Ishikawa (cell line): ENCODE results near the gene LATS1.

Experiments
- CEBPB ChIP-seq: IDR thresholded peaks from 2 replicates; pipeline ENCODE4 v1.6.1; 2012
- CREB1 ChIP-seq: IDR thresholded peaks from 2 replicates; pipeline ENCODE4 v1.6.1; 2012; ENCODE audit warnings: low read depth
- EGR1 ChIP-seq: IDR thresholded peaks from 2 replicates; pipeline ENCODE4 v1.6.1; 2012
- EP300 ChIP-seq: IDR thresholded peaks from 2 replicates; pipeline ENCODE4 v1.6.1; 2012; ENCODE audit warnings: borderline replicate concordance
- FOXM1 ChIP-seq: IDR thresholded peaks from 2 replicates; pipeline ENCODE4 v1.6.1; 2012; ENCODE audit warnings: low read depth, borderline replicate concordance
- NFIC ChIP-seq: IDR thresholded peaks from 2 replicates; pipeline ENCODE4 v1.6.1; 2012
- RAD21 ChIP-seq: IDR thresholded peaks from 2 replicates; pipeline ENCODE4 v1.6.1; 2012; ENCODE audit warnings: low read depth
- TAF1 ChIP-seq: IDR thresholded peaks from 2 replicates; pipeline ENCODE4 v1.6.1; 2012; ENCODE audit warnings: low read depth, mild to moderate bottlenecking
- TCF12 ChIP-seq: IDR thresholded peaks from 2 replicates; pipeline ENCODE4 v1.6.1; 2012; ENCODE audit warnings: low read depth
- TEAD4 ChIP-seq: IDR thresholded peaks from 2 replicates; pipeline ENCODE4 v1.6.1; 2012
- YY1 ChIP-seq: IDR thresholded peaks from 2 replicates; pipeline ENCODE4 v1.6.1; 2012; ENCODE audit warnings: low read depth
- ZBTB7A ChIP-seq: IDR thresholded peaks from 2 replicates; pipeline ENCODE4 v1.6.1; 2012; ENCODE audit warnings: low read depth
- TF ChIP-seq, protein P1 (sequence below): IDR thresholded peaks from 2 replicates; pipeline ENCODE4 v1.6.1; 2012
- TF ChIP-seq, protein P2 (sequence below): IDR thresholded peaks from 2 replicates; pipeline ENCODE4 v1.6.1; 2012
- TF ChIP-seq, protein P3 (sequence below): IDR thresholded peaks from 2 replicates; pipeline ENCODE4 v1.6.1; 2012; ENCODE audit warnings: low read depth, mild to moderate bottlenecking

LATS1 gene

DNA sequence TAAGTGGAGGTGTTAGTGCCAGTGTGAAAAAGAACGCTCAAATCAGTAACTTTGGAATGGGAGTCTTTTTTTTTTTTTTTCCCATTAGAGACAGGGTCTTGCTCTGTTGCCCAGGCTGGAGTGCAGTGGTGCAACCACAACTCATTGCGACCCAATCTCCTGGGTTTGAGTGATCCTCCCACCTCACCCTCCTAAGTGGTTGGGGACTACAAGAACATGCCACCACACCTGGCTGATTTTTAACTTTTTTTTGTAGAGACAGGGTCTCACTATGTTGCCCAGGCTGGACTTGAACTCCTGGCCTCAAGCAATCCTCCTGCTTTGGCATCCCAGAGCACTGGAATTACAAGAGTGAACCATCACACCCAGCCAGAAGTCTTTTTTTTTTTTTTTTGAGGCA lies 19.7 kb downstream of the LATS1 start:
- TF ChIP-seq FOXM1: no peak
- no peak for TF ChIP-seq NFIC
- TF ChIP-seq TEAD4: no peak

GRCh38 chr6:149696901-149697300 lies 21.0 kb downstream of the LATS1 start:
- TF ChIP-seq TEAD4 (no peak), TAF1 (no peak), NFIC (no peak), RAD21 (no peak), EP300 (no peak), FOXM1 (no peak), ZBTB7A (no peak), CREB1 (no peak)
- TF ChIP-seq, protein P1, sequence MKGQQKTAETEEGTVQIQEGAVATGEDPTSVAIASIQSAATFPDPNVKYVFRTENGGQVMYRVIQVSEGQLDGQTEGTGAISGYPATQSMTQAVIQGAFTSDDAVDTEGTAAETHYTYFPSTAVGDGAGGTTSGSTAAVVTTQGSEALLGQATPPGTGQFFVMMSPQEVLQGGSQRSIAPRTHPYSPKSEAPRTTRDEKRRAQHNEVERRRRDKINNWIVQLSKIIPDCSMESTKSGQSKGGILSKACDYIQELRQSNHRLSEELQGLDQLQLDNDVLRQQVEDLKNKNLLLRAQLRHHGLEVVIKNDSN: no peak

- TF ChIP-seq TAF1: no peak
- no peak for TF ChIP-seq EP300
- TF ChIP-seq, protein P2, sequence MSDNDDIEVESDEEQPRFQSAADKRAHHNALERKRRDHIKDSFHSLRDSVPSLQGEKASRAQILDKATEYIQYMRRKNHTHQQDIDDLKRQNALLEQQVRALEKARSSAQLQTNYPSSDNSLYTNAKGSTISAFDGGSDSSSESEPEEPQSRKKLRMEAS: no peak
- TF ChIP-seq CEBPB: no peak
- TF ChIP-seq FOXM1: no peak
- TF ChIP-seq, protein P3, sequence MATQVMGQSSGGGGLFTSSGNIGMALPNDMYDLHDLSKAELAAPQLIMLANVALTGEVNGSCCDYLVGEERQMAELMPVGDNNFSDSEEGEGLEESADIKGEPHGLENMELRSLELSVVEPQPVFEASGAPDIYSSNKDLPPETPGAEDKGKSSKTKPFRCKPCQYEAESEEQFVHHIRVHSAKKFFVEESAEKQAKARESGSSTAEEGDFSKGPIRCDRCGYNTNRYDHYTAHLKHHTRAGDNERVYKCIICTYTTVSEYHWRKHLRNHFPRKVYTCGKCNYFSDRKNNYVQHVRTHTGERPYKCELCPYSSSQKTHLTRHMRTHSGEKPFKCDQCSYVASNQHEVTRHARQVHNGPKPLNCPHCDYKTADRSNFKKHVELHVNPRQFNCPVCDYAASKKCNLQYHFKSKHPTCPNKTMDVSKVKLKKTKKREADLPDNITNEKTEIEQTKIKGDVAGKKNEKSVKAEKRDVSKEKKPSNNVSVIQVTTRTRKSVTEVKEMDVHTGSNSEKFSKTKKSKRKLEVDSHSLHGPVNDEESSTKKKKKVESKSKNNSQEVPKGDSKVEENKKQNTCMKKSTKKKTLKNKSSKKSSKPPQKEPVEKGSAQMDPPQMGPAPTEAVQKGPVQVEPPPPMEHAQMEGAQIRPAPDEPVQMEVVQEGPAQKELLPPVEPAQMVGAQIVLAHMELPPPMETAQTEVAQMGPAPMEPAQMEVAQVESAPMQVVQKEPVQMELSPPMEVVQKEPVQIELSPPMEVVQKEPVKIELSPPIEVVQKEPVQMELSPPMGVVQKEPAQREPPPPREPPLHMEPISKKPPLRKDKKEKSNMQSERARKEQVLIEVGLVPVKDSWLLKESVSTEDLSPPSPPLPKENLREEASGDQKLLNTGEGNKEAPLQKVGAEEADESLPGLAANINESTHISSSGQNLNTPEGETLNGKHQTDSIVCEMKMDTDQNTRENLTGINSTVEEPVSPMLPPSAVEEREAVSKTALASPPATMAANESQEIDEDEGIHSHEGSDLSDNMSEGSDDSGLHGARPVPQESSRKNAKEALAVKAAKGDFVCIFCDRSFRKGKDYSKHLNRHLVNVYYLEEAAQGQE: no peak
- no peak for TF ChIP-seq YY1
Observed at GRCh38 chr6:149694921-149695320, 23.0 kb downstream of the LATS1 start.

- TF ChIP-seq EP300 (no peak), TAF1 (no peak), NFIC (no peak), TCF12 (no peak), EGR1 (no peak), TEAD4 (no peak), RAD21 (no peak), CREB1 (no peak), FOXM1 (no peak), YY1 (no peak), CEBPB (no peak), ZBTB7A (no peak)
- TF ChIP-seq, protein P2: no peak
- TF ChIP-seq, protein P1: no peak
- TF ChIP-seq, protein P3: no peak
Observed at GRCh38 chr6:149691201-149691600, 26.7 kb downstream of the LATS1 start.

GRCh38 chr6:149686230-149686629 lies 31.7 kb downstream of the LATS1 start:
- TF ChIP-seq CREB1: no peak
- TF ChIP-seq, protein P3: no peak
- no peak for TF ChIP-seq ZBTB7A
- TF ChIP-seq TAF1: no peak
- no peak for TF ChIP-seq TCF12
- TF ChIP-seq RAD21: no peak
- no peak for TF ChIP-seq FOXM1
- TF ChIP-seq, protein P1: no peak
- no peak for TF ChIP-seq YY1
- TF ChIP-seq, protein P2: no peak
- TF ChIP-seq EGR1: no peak
- no peak for TF ChIP-seq EP300
- no peak for TF ChIP-seq CEBPB
- no peak for TF ChIP-seq TEAD4
- TF ChIP-seq NFIC: no peak
